Naive thymus-derived CD4-positive, alpha-beta T cell (primary cell): ENCODE data around the gene ELMO2. TPM values are rescaled to one million over a fixed set of nuclear protein-coding genes. Genes with fewer than 3 reads are reported as not detected.

ENCODE experiments used
- ATAC-seq: fragments of 150-1000 bp; cut with Tn5 transposase; 2 replicates; pipeline ENCODE4 v1.10.0; 2021; ENCODE audit warnings: mild to moderate bottlenecking, moderate library complexity
- CTCF ChIA-PET: fragments of 350-600 bp; sonication (Branson Sonifier 250); formaldehyde crosslinking; loops from one replicate; lab custom pipeline; 2021; ENCODE audit warnings: antibody characterized with exemption; lab: Charles Lee
- POLR2A ChIA-PET: fragments of 350-600 bp; sonication (Branson Sonifier 250); formaldehyde crosslinking; loops from one replicate; lab custom pipeline; 2021; ENCODE audit warnings: antibody characterized with exemption, inconsistent platforms; lab: Charles Lee
- DNase-seq, 9 donors: peaks; one replicate each; pipeline versions ENCODE4 v3.0.0 to v3.0.0-alpha.2; 2020 to 2022; ENCODE audit warnings: mixed read lengths in 1 of 9
- H3K27ac ChIP-seq: one replicate; pipeline ENCODE4 v1.7.0; 2013; ENCODE audit warnings: mild to moderate bottlenecking, low read depth, low read length, moderate library complexity
- H3K27me3 ChIP-seq, 2 donors: one replicate each; pipeline ENCODE4 v1.7.0; 2013; ENCODE audit warnings: low read length in 2 of 2, mild to moderate bottlenecking in 2 of 2, moderate library complexity in 2 of 2; ENCODE audit not compliant: control insufficient read depth in 2 of 2, insufficient read depth in 2 of 2
- H3K36me3 ChIP-seq, 3 experiments: 1 replicate in 2 of 3; 2 replicates in 1 of 3; pipeline ENCODE4 v1.7.0; 2013; ENCODE audit warnings: low read length in 3 of 3, mild to moderate bottlenecking in 3 of 3, moderate library complexity in 1 of 3; ENCODE audit not compliant: insufficient read depth in 3 of 3, control insufficient read depth in 2 of 3
- H3K4me1 ChIP-seq, 2 donors: one replicate each; pipeline ENCODE4 v1.7.0; 2013; ENCODE audit warnings: low read length in 2 of 2, mild to moderate bottlenecking in 2 of 2, moderate library complexity in 1 of 2; ENCODE audit not compliant: control insufficient read depth in 2 of 2, insufficient read depth in 2 of 2
- H3K4me3 ChIP-seq: 2 replicates; pipeline ENCODE4 v1.7.0; 2013; ENCODE audit warnings: mild to moderate bottlenecking, low read length
- H3K9me3 ChIP-seq, 3 experiments: 1 replicate in 2 of 3; 2 replicates in 1 of 3; pipeline ENCODE4 v1.7.0; 2013; ENCODE audit warnings: low read length in 3 of 3; ENCODE audit not compliant: control insufficient read depth in 2 of 3
- H3K27ac Mint-ChIP-seq, 9 donors: one replicate each; pipeline ENCODE4 v1.8.0; 2020 to 2022; ENCODE audit warnings: mixed read lengths in 9 of 9, mild to moderate bottlenecking in 8 of 9, moderate library complexity in 5 of 9, inconsistent platforms in 2 of 9
- H3K27me3 Mint-ChIP-seq, 5 donors: one replicate each; pipeline ENCODE4 v1.8.0; 2021 to 2022; ENCODE audit warnings: mixed read lengths in 5 of 5, mild to moderate bottlenecking in 1 of 5
- H3K36me3 Mint-ChIP-seq, 5 donors: one replicate each; pipeline ENCODE4 v1.8.0; 2020 to 2022; ENCODE audit warnings: mixed read lengths in 5 of 5, mild to moderate bottlenecking in 3 of 5, inconsistent platforms in 1 of 5
- H3K4me1 Mint-ChIP-seq, 7 donors: one replicate each; pipeline ENCODE4 v1.8.0; 2020 to 2022; ENCODE audit warnings: mixed read lengths in 7 of 7, mild to moderate bottlenecking in 3 of 7, inconsistent platforms in 1 of 7
- H3K4me3 Mint-ChIP-seq, 10 donors: one replicate each; pipeline ENCODE4 v1.8.0; 2020 to 2022; ENCODE audit warnings: mild to moderate bottlenecking in 10 of 10, mixed read lengths in 10 of 10, moderate library complexity in 6 of 10, inconsistent platforms in 2 of 10
- H3K9me3 Mint-ChIP-seq, 11 donors: one replicate each; pipeline ENCODE4 v1.8.0; 2020 to 2022; ENCODE audit warnings: mixed read lengths in 11 of 11, mild to moderate bottlenecking in 4 of 11, inconsistent platforms in 1 of 11, moderate library complexity in 1 of 11
- intact Hi-C, 2 donors: fragments of 100-400 bp; cut with micrococcal nuclease; formaldehyde crosslinking; loops; one replicate each; pipeline ENCODE4 v1.15.1; 2023
- polyA plus RNA-seq, 2 donors: library from polyadenylated mRNA; unstranded; fragments of 300-500 nt; fragmentation: Illumina TruSeq; gene quantifications; one replicate each; pipeline ENCODE4 v1.2.3, GENCODE V29; 2021
- total RNA-seq, 6 experiments: library from RNA in 5 of 6; stranded (reverse) in 5 of 6; gene quantifications; 1 replicate in 5 of 6; 2 replicates in 1 of 6; pipeline ENCODE4 v1.2.3 and lab custom pipeline; 2021 to 2026

ELMO2 gene
- total and polyA plus RNA-seq, 7 experiments from 2014 or later: 35.6 to 104 (median 52.3) TPM

DNA sequence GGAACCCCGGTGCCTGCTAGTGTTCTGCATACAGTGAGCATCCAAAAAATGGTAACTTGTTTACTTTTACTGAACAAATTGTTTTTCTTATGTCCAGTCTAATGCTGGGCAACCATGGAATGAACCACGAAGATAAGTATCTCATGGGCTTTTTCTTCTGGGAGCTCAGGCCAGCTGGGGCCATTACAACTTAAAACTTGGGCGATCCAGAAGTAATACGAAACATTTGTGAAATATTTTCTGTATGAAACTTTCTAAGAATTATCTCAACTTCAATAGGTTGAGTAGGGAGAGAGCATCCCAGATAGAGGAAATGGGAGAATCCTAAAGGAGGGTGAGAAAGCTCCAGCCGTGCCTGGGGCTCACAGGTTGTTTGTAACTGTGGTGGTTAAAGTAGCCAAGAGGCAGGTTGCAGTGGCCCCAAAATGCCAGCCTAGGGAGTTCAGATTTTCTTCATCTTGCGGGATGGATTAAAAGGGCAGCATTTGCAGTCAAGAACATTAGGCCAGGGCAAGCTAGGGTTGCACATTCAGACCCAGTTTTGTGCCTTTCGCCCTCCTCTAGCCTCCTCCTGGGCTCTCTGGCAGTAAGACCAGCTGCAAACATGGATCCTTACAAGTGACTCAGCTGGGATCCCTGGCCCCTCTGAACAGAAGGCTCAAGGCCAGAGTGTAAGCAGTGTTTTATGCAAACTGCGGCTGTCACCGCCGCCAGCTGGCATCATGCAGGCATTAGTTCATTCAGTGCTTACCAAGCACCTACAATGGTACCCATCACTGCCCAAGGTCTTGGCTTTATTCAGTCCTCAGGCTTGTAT, 41.5 kb downstream of the ELMO2 start:
- Histone ChIP-seq H3K27me3 (no peaks in the 10 kb centered on the region), H3K9me3 (no peaks in the 10 kb centered on the region), H3K4me3 (peak overlapping the region; percentile 95), H3K27ac (peak overlapping the region; percentile 99), H3K36me3 (peaks cover 0 to 34% (median 2%) of the 10 kb centered on the region in 3 experiments), H3K4me1 (peaks cover 57 to 61% of the 10 kb centered on the region in 2 donors)
- ChIA-PET CTCF (interaction anchor here (1.2 to 1.9 kb wide), 2 partner anchors 44 to 351 kb away, joined by 3 to 5 read pairs; no protein-coding TSS in a partner anchor), POLR2A (interaction anchor here (1.0 to 5.1 kb wide), 16 partner anchors 9 to 473 kb away, joined by 3 to 69 read pairs (median 6); partner anchors contain the start of genes CTSA, ELMO2 and NEURL2)
- intact Hi-C loops: loop anchor here (1.0 to 10.0 kb wide), 12 partner anchors 36 to 990 kb away; partner anchors contain the start of genes ELMO2 (in 2 of the 2), TP53RK (in 2 of the 2), CDH22 (in 1 of the 2) and DNTTIP1 (in 1 of the 2)
- no peak for DNase-seq
- peak overlapping the region; percentile 89 to 98 (median 92) for H3K4me3 Mint-ChIP-seq
- no peak for ATAC-seq
- H3K4me1 Mint-ChIP-seq: peaks cover 46 to 83% (median 68%) of the 10 kb centered on the region in 7 donors
- H3K36me3 Mint-ChIP-seq: peaks cover 4 to 46% (median 25%) of the 10 kb centered on the region in 5 donors
- H3K27me3 Mint-ChIP-seq: no peaks in the 10 kb centered on the region
- peak overlapping the region; percentile 77 to 98 (median 95) for H3K27ac Mint-ChIP-seq
- H3K9me3 Mint-ChIP-seq: peaks cover 0 to 1% (median 0%) of the 10 kb centered on the region in 11 donors

DNA sequence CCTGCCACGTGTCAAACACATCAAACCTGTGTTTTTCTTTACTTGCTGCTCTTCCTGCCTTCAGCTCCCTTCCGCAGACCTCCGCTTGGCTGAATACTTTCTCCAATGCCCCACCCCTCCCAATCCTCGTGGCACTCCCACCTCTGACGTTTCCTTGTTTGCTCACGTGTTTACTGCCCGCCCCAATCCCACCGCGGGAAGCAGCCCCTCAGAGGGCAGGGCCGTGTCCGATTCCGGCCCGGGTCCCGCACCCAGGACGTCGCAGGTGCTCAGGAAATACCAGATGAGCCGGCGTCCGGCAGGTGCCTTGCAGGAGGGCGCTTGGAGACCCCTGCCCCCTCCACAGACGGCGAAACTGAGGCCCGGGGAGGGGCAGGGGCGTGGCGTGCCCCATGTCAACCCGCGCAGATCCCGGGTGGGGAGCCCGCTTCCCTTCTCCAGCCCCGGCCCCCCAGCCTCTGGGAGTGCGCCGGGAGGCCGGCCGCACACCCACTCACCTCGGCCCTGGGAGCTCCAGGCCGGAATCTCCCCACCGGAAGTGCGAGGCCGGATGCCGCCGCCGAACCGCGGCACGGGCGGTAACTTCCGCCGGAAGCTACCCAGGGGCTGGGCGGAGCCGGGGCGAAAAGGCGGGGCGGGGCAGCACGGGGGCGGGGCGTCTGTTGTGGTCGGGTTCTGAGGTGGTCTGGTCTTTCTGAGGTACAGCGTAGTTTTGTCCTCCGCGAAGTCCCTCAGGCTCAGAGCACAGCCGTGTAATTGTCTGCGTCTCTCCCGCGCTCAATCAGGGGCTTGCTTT, 42.3 kb downstream of the ELMO2 start:
- Histone ChIP-seq H3K4me3 (peak overlapping the region; percentile 95), H3K9me3 (no peaks in the 10 kb centered on the region), H3K27me3 (no peaks in the 10 kb centered on the region), H3K27ac (peak overlapping the region; percentile 99), H3K36me3 (peaks cover 0 to 27% (median 4%) of the 10 kb centered on the region in 3 experiments), H3K4me1 (peaks cover 60 to 67% of the 10 kb centered on the region in 2 donors)
- Mint-ChIP-seq H3K4me3 (peak overlapping the region; percentile 89 to 98 (median 92)), H3K27ac (peak overlapping the region; percentile 77 to 98 (median 95)), H3K9me3 (peaks cover 0 to 1% (median 0%) of the 10 kb centered on the region in 11 donors), H3K36me3 (peaks cover 0 to 38% (median 25%) of the 10 kb centered on the region in 5 donors), H3K4me1 (peaks cover 54 to 91% (median 73%) of the 10 kb centered on the region in 7 donors), H3K27me3 (no peaks in the 10 kb centered on the region)
- DNase-seq (peak; percentile 80 to 91 (median 85)), ATAC-seq (peak; percentile 87)
- intact Hi-C loops: loop anchor here (1.0 to 10.0 kb wide), 13 partner anchors 21 to 991 kb away; partner anchors contain the start of genes ELMO2 (in 2 of the 2), TP53RK (in 2 of the 2), CDH22 (in 1 of the 2) and DNTTIP1 (in 1 of the 2)
- ChIA-PET POLR2A (interaction anchor here (1.0 to 5.1 kb wide), 17 partner anchors 8 to 473 kb away, joined by 3 to 69 read pairs (median 6); partner anchors contain the start of genes CTSA, ELMO2 and NEURL2), CTCF (interaction anchor here (0.7 kb wide), 1 partner anchor 44 kb away, joined by 4 read pairs; no protein-coding TSS in a partner anchor)

DNA sequence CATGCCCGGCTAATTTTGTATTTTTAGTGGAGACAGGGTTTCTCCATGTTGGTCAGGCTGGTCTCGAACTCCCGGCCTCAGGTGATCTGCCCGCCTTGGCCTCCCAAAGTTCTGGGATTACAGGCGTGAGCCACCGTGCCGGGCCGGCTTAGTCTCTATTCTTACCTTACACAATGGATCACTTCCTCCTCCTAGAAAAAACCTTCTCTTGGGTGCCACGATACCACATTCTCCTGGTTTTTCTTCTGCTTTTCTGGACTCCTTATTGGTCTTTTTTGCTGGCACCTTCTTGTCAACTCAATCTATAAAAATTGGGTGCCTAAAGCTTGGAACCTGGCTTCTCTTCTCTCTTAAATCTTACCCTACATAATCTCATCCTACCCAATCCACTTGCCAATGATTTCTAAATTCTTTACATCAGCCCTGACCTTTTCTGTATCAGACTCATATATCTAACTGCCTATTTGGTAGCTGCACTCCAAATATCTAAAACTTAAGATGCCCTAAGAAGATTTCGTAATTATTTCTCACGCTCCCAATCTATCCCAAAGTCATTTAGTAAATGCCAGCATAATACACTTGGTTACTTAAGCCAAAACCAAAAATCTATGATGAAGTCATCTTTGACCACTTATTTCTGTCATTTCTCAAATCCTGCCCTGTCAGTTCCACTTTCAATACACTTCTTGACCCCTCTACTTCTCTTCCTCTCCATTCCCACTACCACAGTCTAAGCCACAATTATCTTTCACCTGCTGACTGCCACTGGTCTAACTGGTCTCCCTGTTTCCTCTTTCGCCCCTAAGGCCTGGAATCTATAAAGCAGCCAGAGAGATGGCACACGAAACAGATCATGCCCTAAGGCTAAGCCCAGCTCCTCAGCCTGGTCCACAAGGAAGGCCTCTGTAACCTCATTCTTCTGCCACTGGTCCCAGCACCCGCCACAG, 43.2 kb downstream of the ELMO2 start:
- H3K36me3 Mint-ChIP-seq: peaks cover 0 to 31% (median 24%) of the 10 kb centered on the region in 5 donors
- peaks cover 0 to 21% (median 5%) of the 10 kb centered on the region in 3 experiments for H3K36me3 ChIP-seq
- no peaks in the 10 kb centered on the region for H3K27me3 ChIP-seq
- peaks cover 60 to 67% of the 10 kb centered on the region in 2 donors for H3K4me1 ChIP-seq
- ChIA-PET POLR2A (interaction anchor here (0.8 to 5.1 kb wide), 14 partner anchors 7 to 393 kb away, joined by 3 to 69 read pairs (median 9); partner anchors contain the start of gene ELMO2), CTCF (interaction anchor here (0.7 to 1.2 kb wide), 4 partner anchors 14 to 1043 kb away, joined by 3 to 4 read pairs (median 4); no protein-coding TSS in a partner anchor)
- H3K27ac ChIP-seq: peak overlapping the region; percentile 99
- H3K27ac Mint-ChIP-seq: peak overlapping the region; percentile 77 to 98 (median 94)
- intact Hi-C loops: loop anchor here (1.0 to 10.0 kb wide), 6 partner anchors 20 to 992 kb away; partner anchors contain the start of genes CDH22 (in 1 of the 2), DNTTIP1 (in 1 of the 2), TP53RK (in 1 of the 2) and WFDC3 (in 1 of the 2)
- H3K9me3 ChIP-seq: no peaks in the 10 kb centered on the region
- ATAC-seq (no peak), DNase-seq (no peak)
- no peaks in the 10 kb centered on the region for H3K27me3 Mint-ChIP-seq
- H3K4me1 Mint-ChIP-seq: peaks cover 58 to 92% (median 81%) of the 10 kb centered on the region in 7 donors
- H3K4me3 ChIP-seq: peak overlapping the region; percentile 95
- H3K4me3 Mint-ChIP-seq: peak overlapping the region; percentile 89 to 98 (median 92)
- peaks cover 0 to 1% (median 0%) of the 10 kb centered on the region in 11 donors for H3K9me3 Mint-ChIP-seq

GRCh38 chr20:46361811-46362210, 44.6 kb downstream of the ELMO2 start:
- Mint-ChIP-seq H3K4me1 (peaks cover 66 to 93% (median 90%) of the 10 kb centered on the region in 7 donors), H3K36me3 (peaks cover 0 to 28% (median 19%) of the 10 kb centered on the region in 5 donors), H3K9me3 (peaks cover 0 to 1% (median 0%) of the 10 kb centered on the region in 11 donors), H3K27ac (peak overlapping the region; percentile 29 to 98 (median 93)), H3K4me3 (peak overlapping the region; percentile 43 to 98 (median 90)), H3K27me3 (no peaks in the 10 kb centered on the region)
- intact Hi-C loops: loop anchor here (5.0 to 10.0 kb wide), 5 partner anchors 55 to 993 kb away; partner anchors contain the start of genes CDH22 (in 1 of the 2), DNTTIP1 (in 1 of the 2), TP53RK (in 1 of the 2) and WFDC3 (in 1 of the 2)
- peak overlapping the region; percentile 99 for H3K27ac ChIP-seq
- no peak for ATAC-seq
- H3K36me3 ChIP-seq: peaks cover 0 to 18% (median 5%) of the 10 kb centered on the region in 3 experiments
- no peak for DNase-seq
- H3K27me3 ChIP-seq: no peaks in the 10 kb centered on the region
- no peaks in the 10 kb centered on the region for H3K9me3 ChIP-seq
- H3K4me1 ChIP-seq: peaks cover 60 to 73% of the 10 kb centered on the region in 2 donors
- ChIA-PET POLR2A (interaction anchor here (0.8 to 2.5 kb wide), 6 partner anchors 8 to 479 kb away, joined by 3 to 12 read pairs (median 4); partner anchors contain the start of gene ELMO2), CTCF (interaction anchor here (0.6 to 4.5 kb wide), 4 partner anchors 22 to 198 kb away, joined by 3 to 17 read pairs (median 3); partner anchors contain the start of gene ELMO2)
- peak overlapping the region; percentile 34 for H3K4me3 ChIP-seq

DNA sequence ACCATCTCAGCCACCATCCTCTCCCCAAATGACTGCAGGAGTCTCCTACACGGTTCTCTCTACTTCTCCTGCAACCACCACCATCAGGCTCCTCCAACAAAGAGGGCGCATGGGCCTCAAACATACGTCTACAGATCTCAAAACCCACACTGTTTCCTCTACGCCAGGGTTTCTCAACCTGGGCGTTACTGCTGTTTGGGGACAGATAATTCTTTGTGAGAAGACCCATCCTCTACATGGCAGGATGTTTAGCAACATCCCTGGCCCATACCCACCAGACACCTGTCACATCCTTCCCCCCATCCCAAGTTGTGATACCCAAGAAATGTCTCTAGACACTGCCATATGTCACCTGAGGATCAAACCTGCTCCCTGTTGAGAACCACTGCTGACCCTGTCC, 45.0 kb downstream of the ELMO2 start:
- H3K27ac Mint-ChIP-seq: peak overlapping the region; percentile 29 to 98 (median 93)
- ATAC-seq (peak; percentile 21), DNase-seq (peak in 7 of 9 donors; percentile 43 to 71 (median 60))
- intact Hi-C loops: loop anchor here (5.0 to 10.0 kb wide), 5 partner anchors 54 to 993 kb away; partner anchors contain the start of genes CDH22 (in 1 of the 2), DNTTIP1 (in 1 of the 2), TP53RK (in 1 of the 2) and WFDC3 (in 1 of the 2)
- ChIA-PET POLR2A (interaction anchor here (0.8 to 2.5 kb wide), 5 partner anchors 12 to 479 kb away, joined by 3 to 12 read pairs (median 4); partner anchors contain the start of gene ELMO2), CTCF (interaction anchor here (4.5 kb wide), 1 partner anchor 46 kb away, joined by 17 read pairs; the partner anchor contains the start of gene ELMO2)
- peak overlapping the region; percentile 34 for H3K4me3 ChIP-seq
- no peaks in the 10 kb centered on the region for H3K27me3 Mint-ChIP-seq
- H3K36me3 Mint-ChIP-seq: peaks cover 0 to 25% (median 16%) of the 10 kb centered on the region in 5 donors
- H3K9me3 ChIP-seq: no peaks in the 10 kb centered on the region
- peaks cover 64 to 89% (median 87%) of the 10 kb centered on the region in 7 donors for H3K4me1 Mint-ChIP-seq
- peaks cover 0 to 1% (median 0%) of the 10 kb centered on the region in 11 donors for H3K9me3 Mint-ChIP-seq
- H3K27me3 ChIP-seq: no peaks in the 10 kb centered on the region
- H3K4me3 Mint-ChIP-seq: peak overlapping the region; percentile 43 to 98 (median 90)
- H3K36me3 ChIP-seq: peaks cover 0 to 14% (median 5%) of the 10 kb centered on the region in 3 experiments
- H3K27ac ChIP-seq: peak overlapping the region; percentile 99
- H3K4me1 ChIP-seq: peaks cover 61 to 73% of the 10 kb centered on the region in 2 donors
